ENCODE data around the gene ZNF827.

ZNF827 gene

DNA sequence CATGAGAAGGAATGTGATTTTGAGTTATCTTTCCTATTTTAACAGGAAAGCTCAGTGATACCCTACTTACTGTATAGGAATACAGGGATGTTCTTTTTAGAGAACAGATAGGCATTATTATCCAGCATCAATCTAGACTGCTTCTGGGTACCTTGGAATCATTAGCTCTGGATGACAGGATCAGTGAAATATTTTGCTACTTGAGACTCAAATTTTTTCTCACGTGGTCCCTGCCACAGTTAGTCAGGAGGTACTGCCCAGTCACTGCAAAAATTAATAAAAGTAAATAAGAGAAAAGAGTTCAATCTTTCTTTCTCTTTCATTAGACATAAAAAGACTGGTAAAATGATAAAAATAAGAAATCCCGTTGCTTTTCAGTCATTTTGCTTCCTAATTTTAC lies 5.5 kb downstream of the ZNF827 start:
- peak; percentile 20 for DNase-seq (ENCODE audit: low spot score)

DNA sequence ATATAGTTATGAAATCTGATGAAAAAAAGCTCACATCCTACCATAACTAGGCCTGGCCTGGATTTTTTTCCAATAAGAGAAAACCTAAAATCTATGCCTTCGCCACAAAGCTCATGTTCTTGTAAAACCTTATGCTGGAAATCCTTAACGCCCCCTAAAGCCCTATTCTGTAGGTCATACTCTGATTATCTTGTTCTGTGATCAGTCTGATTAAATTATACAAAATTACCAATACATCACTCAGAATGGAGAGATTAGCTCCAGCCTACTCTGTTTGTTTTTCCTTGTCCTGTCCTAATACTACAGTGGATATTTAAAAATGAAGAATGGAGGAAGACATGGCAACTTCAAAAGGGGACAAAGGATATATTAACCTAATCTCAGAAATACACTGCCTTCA lies 7.2 kb downstream of the ZNF827 start:
- no peak for DNase-seq (ENCODE audit: low spot score)

DNA sequence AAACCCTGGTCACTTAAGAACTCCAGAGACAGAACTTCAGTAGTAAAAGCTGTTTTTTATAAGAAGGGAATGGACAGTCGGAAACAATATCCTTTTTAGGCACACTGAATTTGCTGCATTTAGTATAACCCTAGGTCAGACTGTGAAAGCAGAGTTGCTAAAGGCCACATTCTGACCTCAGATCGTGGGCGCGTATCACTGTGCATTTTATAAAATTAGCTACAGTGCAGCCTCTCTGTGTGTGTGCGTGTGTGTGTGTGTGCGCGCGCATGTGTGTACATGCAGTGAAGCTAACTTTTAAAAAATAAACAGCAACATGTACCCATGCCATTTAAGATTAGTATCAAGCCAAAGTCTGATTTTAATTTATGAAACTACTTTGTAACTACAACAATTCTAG lies 8.0 kb downstream of the ZNF827 start:
- no peak for DNase-seq (ENCODE audit: low spot score)

DNA sequence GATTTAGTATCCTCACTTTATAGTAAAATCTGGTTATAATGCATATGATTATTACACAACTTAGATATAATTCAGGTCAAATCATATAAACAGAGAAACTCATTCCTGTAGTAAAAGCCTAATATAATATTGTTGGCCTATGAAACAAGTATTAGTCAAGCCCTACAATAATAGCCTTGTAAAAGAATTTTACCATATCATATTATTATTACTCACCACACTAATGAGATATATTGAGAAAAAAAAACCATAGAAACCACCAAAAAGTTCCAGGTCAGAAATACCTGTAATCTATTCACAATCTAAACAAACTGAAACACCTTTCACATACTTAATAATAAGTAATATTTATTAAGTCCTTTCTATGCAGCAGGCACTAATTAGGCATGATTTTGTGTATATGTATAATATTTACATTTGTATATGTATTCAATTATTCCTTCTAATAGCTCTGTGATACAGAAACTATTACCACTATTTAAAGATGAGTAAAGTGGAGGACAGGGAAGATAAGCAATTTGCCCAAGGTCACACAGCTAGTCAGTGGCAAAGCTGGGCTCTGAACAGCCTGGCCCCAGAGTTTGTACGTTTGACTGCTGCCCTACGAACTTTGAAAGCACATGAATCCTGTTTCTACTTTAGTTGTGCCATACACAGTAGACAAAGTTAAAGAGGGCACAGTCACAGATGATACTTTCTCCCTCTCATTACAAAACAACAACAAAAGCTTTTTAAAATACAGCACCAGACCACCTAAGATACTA lies 9.0 kb downstream of the ZNF827 start:
- no peak for DNase-seq (ENCODE audit: low spot score)

DNA sequence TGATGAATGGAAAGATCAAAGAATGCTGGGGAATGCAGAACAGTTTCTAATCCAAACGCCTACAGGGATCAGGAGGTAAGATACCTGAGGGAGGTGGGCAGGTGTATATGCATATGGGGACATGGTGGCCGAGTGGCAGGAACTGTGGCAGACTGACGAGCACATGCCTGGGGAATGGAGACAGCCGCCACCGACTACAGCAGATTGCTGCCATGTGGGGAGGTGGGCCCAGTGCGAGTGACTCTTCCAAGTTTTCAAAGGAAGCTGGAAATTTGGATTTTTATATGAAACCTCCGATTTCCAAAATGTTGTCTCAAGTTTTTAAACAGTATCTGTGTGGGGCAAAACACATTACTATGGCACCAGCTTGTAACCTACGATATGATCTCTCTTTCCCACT lies 9.9 kb downstream of the ZNF827 start:
- no peak for DNase-seq (ENCODE audit: low spot score)

DNA sequence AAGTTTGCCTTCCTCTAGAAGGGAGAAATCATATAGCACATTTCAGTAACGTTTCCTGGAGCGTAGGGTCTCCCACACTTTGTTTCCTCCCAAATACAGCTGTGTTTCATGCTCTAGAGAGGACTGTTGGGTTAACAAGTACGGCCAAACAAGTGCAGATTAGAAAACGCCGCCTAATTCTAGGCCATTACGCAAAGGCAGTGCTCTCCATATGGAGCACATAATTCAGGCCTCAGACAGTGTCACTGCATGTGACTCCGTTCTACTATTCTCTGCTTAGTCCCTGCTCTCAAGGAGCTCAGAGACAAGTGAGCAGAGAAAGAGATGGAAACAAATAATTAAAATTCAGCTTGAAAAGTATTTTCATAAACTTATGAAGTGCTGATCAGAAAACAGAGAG lies 11.6 kb downstream of the ZNF827 start:
- no peak for DNase-seq (ENCODE audit: low spot score)

DNA sequence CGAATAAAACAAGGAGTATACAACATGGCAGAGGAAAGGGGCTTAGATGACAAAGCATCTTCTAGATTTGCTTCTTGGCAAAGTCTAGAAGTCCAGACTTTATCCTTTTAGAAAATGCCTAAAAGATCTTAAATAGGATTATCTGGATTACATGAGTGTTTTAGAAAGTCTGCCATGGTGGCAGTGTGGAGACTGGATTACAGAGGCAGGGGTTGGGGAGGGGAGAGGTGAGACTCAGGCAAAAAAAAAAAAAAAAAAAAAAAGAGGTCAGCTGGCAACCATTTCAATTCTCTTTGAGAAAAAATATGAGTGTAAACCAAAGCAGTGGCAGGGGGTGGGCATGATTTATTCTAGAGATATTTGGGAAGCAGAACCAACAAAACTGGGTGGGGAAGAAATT lies 17.4 kb downstream of the ZNF827 start:
- no peak for DNase-seq (ENCODE audit: low spot score)

DNA sequence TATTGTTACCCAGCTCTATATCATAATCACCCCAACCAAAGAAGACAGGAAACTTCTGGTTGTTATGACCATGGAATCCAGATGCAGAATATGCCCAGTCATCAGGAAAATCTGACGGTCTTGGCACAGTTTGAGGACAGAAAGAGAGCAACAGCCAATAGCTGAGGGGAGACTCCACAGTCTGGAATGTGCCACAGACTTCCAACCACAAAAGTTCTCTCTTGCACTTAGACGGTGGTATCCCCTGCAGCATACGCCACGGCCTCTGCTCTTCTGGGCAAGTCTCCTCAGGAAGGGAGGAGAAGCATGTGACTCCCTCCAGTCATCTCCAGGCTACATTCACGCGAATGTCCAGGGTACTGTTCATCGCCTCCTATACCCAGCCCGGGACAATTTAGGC lies 18.4 kb downstream of the ZNF827 start:
- DNase-seq (ENCODE audit: low spot score): peak; percentile 96

DNA sequence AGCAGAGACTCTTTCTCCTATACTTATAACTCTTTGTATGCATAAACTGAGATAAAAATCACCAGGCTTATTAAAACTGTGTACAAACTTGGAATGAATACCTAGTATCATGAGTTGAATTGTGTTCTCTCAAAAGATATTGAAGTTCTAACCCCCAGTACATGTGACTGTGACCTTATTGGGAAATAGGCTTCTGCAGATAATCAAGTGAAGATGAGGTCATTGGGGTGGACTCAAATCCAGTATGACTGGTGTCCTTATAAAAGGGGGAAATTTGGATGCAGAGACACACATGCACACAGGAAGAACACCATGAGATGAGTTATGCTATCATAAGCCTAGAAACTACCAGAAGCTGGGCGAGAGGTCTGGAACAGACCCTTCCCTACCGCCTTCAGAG lies 26.2 kb downstream of the ZNF827 start:
- DNase-seq (ENCODE audit: low spot score): no peak

DNA sequence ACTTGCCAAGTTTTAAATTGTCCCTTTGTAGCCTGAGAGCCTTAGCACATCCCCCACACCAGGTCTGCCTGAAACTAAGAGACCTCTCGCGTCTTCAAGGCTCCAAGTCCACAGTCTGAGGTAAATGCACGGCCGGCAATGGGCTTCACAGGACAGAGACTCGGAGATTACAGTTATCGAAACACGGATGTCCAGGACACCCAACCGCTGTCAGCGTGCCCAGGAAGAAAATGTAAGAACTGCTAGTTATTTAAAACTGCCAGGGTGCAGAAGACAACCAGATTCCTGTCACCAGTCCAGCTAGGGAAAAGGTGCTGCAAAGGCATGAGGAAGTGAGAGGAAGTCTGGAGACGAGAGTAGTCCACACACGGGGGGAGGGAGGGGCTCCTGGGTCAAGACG lies 28.9 kb downstream of the ZNF827 start:
- DNase-seq (ENCODE audit: low spot score): no peak

DNA sequence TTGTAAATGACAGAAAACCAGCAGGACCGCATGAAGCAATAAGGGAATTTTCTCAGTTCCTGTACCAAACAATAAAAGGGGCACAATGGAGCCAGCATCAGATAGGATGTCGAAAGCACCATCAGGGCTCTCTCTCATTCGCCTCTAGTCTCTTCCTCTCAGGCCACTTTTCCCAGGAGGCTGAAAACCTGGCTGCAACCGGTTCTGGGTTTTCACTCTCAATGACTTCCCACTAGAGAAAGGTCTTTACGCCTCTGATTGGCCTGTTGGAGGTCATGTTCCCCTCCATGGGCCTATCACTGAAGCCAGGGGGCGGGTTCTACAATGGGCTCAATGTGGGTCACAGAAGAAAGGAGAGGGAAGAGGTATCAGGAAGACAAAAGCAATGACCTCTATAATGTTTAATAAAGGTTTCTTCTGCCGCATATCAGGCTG lies 29.3 kb downstream of the ZNF827 start:
- DNase-seq (ENCODE audit: low spot score): no peak

DNA sequence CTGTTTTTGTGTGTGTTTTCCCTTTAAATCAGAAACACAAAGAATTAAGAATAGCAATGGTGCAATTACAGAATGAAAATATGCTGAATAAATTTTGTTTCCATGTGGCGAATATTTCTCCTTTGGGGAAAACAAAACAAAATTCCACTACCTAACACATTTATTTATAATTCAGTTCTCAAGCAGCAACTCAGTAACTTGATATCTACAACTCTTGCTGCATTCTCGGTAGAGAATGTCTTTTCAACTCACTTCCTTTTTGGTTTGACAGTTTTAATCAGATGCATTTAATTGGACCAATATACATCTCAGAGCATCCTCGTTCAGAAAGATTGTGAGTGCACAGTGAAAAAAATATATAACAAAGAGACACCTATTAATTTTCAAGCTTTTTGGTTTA lies 30.8 kb downstream of the ZNF827 start:
- peak; percentile 18 for DNase-seq (ENCODE audit: low spot score)

DNA sequence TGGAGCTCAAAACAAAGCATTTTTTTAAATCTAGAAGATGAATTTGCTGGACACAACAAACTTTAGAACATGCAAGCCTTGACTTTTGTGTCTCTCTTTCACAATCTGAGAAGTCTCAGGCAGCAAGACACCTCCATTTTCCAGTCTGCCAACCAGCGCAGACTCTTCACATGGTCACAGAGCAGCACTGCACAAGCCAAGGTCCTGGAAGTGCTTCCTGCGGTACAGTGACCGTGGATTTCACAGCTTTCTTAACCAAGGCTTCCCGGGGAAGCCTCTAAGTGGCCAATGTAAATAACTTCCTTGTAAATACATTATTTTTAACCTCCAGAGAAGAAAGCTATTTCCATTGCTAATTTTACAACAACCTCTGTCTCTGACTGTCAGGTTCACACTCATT lies 31.2 kb downstream of the ZNF827 start:
- peak; percentile 20 for DNase-seq (ENCODE audit: low spot score)

DNA sequence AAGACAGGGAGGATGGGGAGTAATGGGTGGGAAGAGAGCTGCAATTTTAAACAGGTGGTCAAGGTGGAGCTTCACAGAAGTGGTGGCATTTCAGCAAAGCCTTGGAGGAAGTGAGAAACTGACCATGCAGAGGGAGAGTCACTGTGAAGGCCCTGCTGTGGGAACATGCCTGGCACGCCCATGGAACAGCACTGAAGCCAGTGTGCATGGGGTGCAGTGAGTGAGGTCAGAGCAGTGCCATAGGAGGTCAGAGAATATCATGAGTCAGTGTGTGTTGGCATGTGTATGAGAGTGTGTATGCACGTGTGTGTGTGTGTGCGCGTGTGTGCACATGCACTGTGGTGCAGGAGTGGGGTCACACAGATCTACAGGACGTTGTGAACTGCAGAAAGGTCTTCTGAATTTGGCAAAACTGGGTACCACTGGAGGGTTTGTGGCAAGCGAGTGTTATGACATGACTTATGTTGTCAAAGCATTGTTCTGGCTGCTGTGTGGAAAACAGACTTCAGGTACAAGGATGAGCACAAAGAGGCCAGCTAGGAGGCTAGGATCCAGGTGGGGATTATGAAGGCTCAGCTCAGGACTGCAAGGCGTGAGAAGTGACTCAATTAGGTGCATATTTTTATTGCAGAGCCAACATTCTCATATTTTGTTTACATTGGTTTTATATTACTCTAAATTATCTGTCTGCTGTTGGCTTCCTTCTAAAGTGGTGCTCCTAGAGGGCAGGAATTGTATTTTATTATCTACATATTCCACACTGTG lies 34.0 kb downstream of the ZNF827 start:
- no peak for DNase-seq (ENCODE audit: low spot score)

DNA sequence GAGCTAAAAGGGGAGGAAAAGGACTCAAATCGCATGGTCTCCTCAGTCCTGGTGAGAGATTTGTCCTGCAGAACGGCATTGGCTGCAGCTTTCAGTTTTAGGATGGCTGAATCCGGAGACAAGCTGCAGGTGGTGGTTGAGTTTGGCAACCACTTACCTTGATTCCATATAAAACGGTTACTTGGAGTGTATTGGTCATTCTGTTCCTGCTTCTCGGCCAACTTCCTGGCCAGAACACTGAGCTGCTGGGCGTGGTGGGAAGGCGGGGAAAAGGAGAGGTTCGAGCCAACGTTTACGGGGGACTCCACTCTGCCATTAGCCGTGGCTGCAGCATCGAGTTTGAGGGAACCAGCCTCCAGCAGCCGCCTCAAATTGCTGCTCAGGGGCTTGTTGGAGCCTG lies 36.1 kb downstream of the ZNF827 start:
- no peak for DNase-seq (ENCODE audit: low spot score)

DNA sequence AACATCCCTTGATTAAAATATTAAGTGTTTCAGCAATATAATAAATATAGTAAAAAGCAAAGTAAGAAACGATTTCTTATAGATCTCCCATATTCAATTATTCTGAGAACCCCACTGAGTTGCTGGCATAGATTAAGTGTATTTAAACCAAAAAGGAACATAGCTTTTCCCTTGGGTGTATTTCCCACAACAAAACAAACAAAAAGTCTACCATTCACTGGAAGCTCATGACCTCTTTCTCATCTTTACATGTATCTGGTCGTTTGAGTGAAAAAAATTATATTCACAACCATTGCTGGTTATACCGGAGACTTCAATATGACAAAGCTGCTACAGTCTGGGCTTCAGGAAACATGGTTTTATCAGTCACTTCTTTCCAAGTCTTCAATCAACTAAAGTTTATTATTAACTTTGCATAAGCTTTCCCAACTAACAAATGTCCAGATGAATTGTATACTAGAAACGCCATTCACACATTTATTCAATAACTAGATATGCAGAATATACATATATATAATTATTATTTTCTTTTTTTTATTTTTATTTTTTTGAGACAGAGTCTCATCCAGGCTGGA lies 38.6 kb downstream of the ZNF827 start:
- no peak for DNase-seq (ENCODE audit: low spot score)

DNA sequence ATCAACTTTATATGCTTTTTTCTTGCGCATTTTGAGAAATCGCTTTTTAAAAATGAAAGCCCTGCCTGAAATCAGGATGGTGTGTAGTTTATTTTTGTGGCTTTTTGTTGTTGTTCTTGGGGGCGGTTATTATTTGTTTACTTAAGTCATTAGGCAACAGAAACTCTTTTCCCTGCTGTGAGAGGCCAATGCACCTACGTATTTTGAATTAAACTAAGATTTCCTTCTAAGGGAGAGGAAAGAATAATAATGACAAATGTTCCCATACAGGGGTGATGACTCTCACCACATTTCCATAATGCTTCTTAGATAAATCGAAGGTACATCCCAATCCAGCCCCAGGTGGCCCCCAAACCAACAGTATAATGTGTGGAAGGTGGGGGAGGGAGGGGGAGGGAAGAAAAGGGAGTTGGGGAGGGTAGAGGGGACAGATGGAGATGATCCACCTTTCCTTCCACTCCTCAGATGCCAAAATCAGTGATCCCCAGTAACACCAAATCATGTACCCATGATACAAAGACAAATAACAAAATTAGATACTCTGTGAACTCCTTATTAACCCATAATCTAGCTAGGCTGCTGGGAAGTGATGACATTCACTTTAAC lies 39.6 kb downstream of the ZNF827 start:
- no peak for DNase-seq (ENCODE audit: low spot score)

DNA sequence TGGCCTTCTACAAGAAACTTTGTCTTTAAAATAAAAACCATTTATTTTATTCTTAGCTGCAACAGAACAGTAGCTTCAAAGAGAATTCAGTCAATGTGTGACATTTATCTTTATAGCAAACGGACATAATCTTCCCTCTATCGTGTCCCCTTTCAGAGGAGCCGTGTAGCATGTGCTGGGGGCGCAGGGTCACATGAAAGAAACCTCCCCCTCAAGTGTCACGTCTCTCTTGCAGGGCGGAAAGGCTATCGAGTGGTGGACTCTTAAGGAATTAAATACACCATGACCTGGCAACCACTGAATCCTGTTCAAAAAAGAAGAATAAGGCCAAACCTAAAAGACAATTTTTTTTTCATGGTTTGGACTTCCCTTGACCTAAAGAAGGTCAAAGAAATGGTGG lies 40.2 kb downstream of the ZNF827 start:
- DNase-seq (ENCODE audit: low spot score): no peak

DNA sequence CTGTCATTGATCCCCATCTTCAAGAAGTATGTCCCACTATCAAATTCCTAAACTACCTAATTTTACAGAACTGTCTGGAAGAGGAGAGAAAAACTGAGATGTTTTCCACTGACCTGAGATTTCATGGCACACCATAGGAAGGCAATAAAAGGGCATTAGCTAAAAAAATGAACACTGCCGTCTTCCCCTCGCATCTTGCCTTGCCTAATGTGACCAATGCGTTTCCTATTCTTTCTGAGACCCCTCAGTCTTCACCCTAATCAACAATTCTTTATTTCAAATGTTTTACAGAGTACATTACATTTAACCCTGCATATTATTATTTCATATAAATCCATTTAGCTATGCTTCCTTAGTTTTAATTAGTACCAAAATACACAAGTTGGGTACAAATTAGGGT lies 43.6 kb downstream of the ZNF827 start:
- no peak for DNase-seq (ENCODE audit: low spot score)

DNA sequence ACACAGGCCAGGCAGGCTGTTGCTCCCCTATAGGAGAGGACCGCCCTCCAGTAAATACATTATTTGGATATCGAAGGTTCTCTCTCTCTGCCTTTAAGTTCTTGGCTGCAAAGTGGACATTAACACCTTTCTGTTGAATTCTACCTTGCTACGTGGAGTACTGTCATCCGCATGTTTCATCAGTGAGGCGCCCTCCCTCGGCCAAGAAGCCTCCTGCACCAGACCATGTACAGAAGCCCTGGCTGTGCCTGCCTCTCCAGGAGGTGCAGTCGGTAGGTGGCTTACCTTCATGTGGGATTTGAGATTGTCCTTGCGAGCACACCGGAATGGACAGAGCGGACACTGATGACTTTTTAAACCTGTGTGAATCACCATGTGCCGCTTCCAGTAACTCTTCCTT lies 46.7 kb downstream of the ZNF827 start:
- DNase-seq (ENCODE audit: low spot score): no peak

DNA sequence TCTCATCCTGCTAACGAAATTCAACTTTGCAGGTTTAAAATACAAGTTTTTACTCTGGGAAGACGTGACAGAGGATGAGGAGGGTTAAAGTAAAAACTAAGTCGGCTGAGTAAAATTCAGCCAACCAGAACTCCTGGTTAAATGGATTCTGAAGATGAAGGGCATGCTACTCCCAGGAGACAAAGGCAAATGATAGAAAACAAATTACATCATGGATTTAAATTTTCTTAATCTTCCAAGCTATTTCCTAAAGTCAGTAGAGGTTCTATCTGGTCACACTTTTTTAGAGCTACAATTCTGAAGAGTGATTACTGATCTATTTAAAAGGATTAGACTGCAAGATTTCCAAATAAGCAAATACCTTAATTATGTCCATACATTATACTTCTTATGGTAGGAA lies 47.9 kb downstream of the ZNF827 start:
- no peak for DNase-seq (ENCODE audit: low spot score)

DNA sequence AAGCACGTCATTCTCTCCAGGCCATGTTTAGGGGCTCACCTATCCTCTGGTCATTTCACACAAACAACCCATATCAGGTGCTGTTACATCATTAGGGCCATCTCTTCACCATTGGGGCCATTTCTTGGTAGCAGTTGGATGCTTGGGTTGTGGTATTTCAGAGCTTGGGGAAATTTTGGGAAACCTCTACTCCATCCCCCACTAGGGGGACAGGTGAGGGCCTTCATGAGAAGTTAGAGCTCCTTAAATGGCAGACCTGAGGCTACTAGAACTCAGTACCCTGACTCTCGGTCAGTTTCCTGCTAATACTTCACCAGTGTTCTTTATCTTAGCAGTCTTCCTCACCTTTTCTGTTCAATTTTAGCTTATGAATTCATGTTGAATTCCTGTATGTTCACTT lies 50.2 kb downstream of the ZNF827 start:
- no peak for DNase-seq (ENCODE audit: low spot score)

Measured in AG08395 (cell line).